HCT116 (cell line): ENCODE data around the gene ARHGAP40.

ENCODE experiments used
- CTCF ChIP-seq, 3 experiments: fragments of 200-600 bp in 1 of 3; sonication (generic) in 1 of 3; IDR thresholded peaks in 2 of 3; conservative IDR thresholded peaks in 1 of 3; 2 replicates each; pipeline ENCODE4 v1.5.1; 2012 to 2017; ENCODE audit warnings: low read depth in 2 of 3, low read length in 2 of 3, antibody characterized with exemption in 1 of 3, borderline replicate concordance in 1 of 3, control low read depth in 1 of 3, mild to moderate bottlenecking in 1 of 3, mixed read lengths in 1 of 3, mixed run types in 1 of 3, moderate library complexity in 1 of 3; ENCODE audit not compliant: insufficient read depth in 1 of 3
- EGR1 ChIP-seq: IDR thresholded peaks from 2 replicates; pipeline ENCODE4 v1.6.1; 2012; ENCODE audit warnings: low read depth
- ELF1 ChIP-seq: IDR thresholded peaks from 2 replicates; pipeline ENCODE4 v1.6.1; 2012; ENCODE audit warnings: low read depth, borderline replicate concordance
- EZH2 ChIP-seq: fragments of 200-600 bp; sonication (generic); IDR thresholded peaks from 2 replicates; pipeline ENCODE4 v1.6.1; 2017; ENCODE audit warnings: antibody characterized with exemption, mixed run types
- EZH2phosphoT487 ChIP-seq: fragments of 200-600 bp; IDR thresholded peaks from 2 replicates; pipeline ENCODE4 v1.6.1; 2018; ENCODE audit warnings: antibody characterized with exemption, borderline replicate concordance
- FOSL1 ChIP-seq: IDR thresholded peaks from 2 replicates; pipeline ENCODE4 v1.6.1; 2012; ENCODE audit warnings: low read depth
- POLR2A ChIP-seq: IDR thresholded peaks from 2 replicates; pipeline ENCODE4 v1.7.0; 2011; ENCODE audit warnings: borderline replicate concordance; ENCODE audit not compliant: insufficient read depth, insufficient read length; ENCODE audit errors: extremely low read depth
- POLR2AphosphoS5 ChIP-seq: IDR thresholded peaks from 2 replicates; pipeline ENCODE4 v1.6.1; 2011; ENCODE audit warnings: mild to moderate bottlenecking, low read depth, low read length, moderate library complexity
- RAD21 ChIP-seq: IDR thresholded peaks from 2 replicates; pipeline ENCODE4 v1.6.1; 2012; ENCODE audit warnings: low read depth, mild to moderate bottlenecking
- REST ChIP-seq: IDR thresholded peaks from 2 replicates; pipeline ENCODE4 v1.6.1; 2012; ENCODE audit warnings: low read depth
- SRF ChIP-seq: IDR thresholded peaks from 2 replicates; pipeline ENCODE4 v1.6.1; 2012; ENCODE audit warnings: low read depth
- TCF7L2 ChIP-seq: IDR thresholded peaks from 2 replicates; pipeline ENCODE4 v1.7.0; 2011; ENCODE audit warnings: borderline replicate concordance, inconsistent platforms; ENCODE audit not compliant: insufficient read depth, insufficient read length; ENCODE audit errors: extremely low read depth
- YY1 ChIP-seq: IDR thresholded peaks from 2 replicates; pipeline ENCODE4 v1.6.1; 2011; ENCODE audit warnings: low read length, low read depth, moderate library complexity, mild to moderate bottlenecking; ENCODE audit not compliant: insufficient replicate concordance; ENCODE audit errors: extremely low read depth
- ZNF274 ChIP-seq: fragments of 200-500 bp; sonication (Bioruptor generic); IDR thresholded peaks from 2 replicates; pipeline ENCODE4 v1.6.1; 2014; ENCODE audit warnings: mild to moderate bottlenecking, low read depth, low read length, inconsistent platforms

- TF ChIP-seq CTCF (IDR thresholded peaks at IDR 0.05 in 2 of 3, conservative IDR thresholded peaks at IDR 0.05 in 1 of 3; ENCODE audit: borderline replicate concordance in 1 of 3, insufficient read depth in 1 of 3, low read depth in 2 of 3, low read length in 2 of 3) (no peak), POLR2A (no peak), RAD21 (no peak), REST (no peak), POLR2AphosphoS5 (no peak), TCF7L2 (no peak), EZH2phosphoT487 (no peak), FOSL1 (no peak), EGR1 (no peak), ELF1 (no peak), SRF (no peak), YY1 (no peak), EZH2 (no peak), ZNF274 (no peak)
These were observed 63.5 kb downstream of the ARHGAP40 start for GRCh38 chr20:38665094-38665493.
